A673 (cell line): Measurements from ENCODE around the gene CACHD1.

ENCODE experiments used
- CTCF ChIP-seq: fragments of 300-800, 200-600 bp; sonication (generic); conservative IDR thresholded peaks from 2 replicates; pipeline ENCODE4 v1.5.1; 2017; ENCODE audit warnings: low read depth, mild to moderate bottlenecking, antibody characterized with exemption, low read length, moderate library complexity, mixed read lengths
- EZH2 ChIP-seq: fragments of 200-600 bp; sonication (generic); IDR thresholded peaks from 2 replicates; pipeline ENCODE4 v1.6.1; 2017; ENCODE audit warnings: borderline replicate concordance, low read depth, mild to moderate bottlenecking, mixed read lengths, antibody characterized with exemption, low read length; ENCODE audit not compliant: poor library complexity, severe bottlenecking

GRCh38 chr1:64624808-64625207 lies 154.9 kb downstream of the CACHD1 start:
- TF ChIP-seq CTCF (no peak), EZH2 (no peak)
